NK-92 (cell line): ENCODE measurements around the gene NEDD4.
"Not testable (repeated sequence)": the region's sequence is repeated elsewhere in the genome, so short reads cannot be mapped to it uniquely, and the experiment has no call there.

Experiments
- DNase-seq: peaks from one replicate; lab custom pipeline; 2025; ENCODE audit not compliant: unreplicated experiment; lab: John Stamatoyannopoulos, UW

Gene NEDD4

DNA sequence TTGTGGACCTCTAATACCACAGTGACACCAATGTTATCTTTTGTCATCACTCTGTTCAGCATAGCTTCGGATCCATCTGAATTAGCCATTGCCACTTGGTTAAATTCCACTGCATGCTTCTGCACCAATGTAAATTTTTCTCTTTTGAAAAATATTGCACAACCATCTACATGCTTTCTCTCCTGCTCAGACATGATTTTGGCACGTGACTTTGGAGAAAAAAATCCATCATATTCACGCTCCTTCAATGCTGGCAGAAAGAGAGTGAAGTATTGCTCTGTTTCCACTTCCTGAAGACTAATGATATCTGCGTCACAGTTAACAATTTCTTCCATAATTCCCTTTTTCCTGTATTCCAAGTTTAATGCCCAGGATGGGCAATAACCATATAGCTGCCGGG, 13.0 kb upstream of the NEDD4 start:
- not testable (repeated sequence) for DNase-seq

- DNase-seq: not testable (repeated sequence)
Measured at GRCh38 chr15:56004281-56004680, 10.9 kb upstream of the NEDD4 start.

GRCh38 chr15:56003777-56004176, 10.4 kb upstream of the NEDD4 start:
- DNase-seq: not testable (repeated sequence)

GRCh38 chr15:56003277-56003676, 9.9 kb upstream of the NEDD4 start:
- DNase-seq: not testable (repeated sequence)

- DNase-seq: no peak
Measured at GRCh38 chr15:56001471-56002078, 8.2 kb upstream of the NEDD4 start.

- DNase-seq: no peak
Measured at GRCh38 chr15:55999658-56000057, 6.2 kb upstream of the NEDD4 start.

GRCh38 chr15:55998478-55998877, 5.1 kb upstream of the NEDD4 start:
- DNase-seq: no peak

DNA sequence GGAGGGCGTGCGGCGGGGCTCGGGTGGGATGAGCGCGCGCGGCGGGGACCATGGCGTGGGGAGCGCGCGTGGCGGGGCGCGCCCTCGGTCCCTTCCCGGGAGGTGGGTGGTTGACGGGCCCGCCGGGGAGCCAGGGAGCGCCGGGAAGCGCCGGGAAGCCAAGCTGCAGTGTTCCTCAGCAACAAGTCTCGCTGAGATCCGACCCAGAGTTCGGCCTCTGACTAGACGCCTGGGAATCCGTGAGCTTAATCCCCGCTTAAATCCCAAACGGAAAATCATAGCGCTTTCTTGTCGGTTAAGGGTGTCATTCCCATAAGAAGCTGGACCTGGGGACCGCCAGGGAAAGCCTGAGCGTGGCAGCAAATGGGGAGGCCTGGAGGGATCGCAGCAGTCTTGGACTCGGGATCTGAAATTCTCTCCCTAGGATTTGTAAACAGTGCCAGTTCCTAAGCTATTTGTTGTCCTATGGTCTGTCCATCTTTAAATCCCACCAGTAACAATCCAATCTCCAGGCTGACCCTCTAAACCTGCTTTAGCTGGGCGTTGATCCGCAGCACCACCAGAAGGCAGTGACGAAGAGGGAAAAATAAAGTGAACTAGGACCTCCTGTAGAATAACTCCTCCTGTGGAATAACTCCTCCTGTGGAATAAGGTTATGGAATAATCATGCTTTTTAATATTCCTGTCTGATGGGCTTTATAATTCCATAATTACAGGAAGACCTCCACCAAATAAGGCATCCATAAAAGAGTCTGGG, 570 bp upstream of the NEDD4 start:
- DNase-seq: no peak

- no peak for DNase-seq
Measured at GRCh38 chr15:55992769-55993110, 672 bp downstream of the NEDD4 start.

DNA sequence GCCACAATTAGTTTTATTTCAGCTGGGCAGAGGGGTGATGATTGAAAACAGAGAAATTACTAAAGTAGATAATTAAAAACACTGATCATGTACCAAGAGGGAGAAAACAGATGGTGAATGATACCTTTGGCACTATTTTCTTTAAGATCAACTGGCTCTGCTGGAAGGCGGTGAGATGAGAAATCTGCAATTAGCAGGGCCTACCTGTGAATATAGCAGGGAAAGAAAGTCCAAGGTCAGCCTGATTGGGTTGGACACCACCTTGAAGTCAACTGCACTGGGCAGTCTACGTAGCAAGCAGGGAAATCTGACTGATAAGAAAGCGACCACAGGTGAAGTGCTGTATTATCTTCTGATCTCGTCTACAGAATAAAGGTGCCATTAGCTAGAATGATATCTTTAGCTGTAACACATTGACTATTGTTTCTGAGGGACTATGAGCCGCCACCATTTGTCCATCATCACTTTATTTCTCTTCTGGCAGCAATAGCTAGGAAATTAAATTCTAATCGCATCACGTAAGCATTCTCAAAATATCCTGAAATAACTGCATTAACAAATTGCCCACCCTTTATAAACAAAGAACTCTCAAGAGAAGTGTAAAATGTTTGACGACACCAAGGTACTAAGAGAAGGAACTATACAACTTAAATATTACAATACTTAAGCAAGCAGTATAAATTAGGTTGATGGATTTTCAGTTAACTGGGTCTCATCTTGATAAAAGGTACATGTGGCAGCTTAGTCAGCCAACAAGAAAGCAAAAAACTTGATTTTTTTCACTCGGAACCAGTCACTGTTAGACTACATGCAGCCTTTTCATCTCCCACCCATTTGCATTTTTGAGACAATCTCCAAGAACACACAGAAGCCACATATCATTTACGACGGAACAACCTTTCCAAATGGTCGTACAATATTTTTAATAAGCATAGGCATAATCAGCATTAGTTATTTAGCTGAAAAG, 1.3 kb downstream of the NEDD4 start:
- DNase-seq: no peak

DNA sequence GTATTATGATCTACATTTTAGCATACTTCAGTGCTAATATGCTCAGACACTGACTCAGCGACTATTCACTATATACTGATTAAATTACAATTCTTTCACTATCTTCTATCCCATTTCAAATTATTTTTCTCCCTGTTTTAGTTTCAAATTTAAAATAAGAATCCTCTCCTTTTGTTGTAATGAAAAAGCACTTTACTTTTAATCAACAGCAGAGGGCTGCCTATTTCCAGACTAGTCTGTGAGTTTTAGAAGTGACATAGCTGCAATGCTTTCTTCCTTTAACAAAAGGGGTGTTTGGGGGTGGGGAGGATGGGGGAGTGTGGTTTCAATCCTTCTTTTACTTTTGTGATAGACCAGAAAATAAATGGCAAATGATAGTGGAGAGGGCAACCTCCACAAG, 2.4 kb downstream of the NEDD4 start:
- no peak for DNase-seq

DNA sequence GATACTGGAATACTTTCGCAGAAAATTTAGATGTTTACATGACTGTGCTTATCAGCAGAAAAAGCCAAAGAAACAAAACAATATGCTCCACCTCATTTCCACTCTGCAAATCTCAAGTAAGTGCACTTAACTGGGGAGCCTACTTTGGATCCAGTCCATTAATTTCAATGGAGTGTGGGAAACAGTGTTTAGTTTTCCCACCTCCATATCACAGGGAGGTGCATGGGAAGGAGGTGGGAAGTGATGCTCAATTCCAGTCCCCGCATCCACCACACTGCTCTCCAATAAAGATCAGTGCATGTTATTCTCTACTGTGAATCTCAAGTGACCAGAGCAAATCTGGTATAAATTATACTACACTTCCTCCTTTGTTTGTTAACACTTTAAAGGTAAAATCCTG, 2.9 kb downstream of the NEDD4 start:
- no peak for DNase-seq

DNA sequence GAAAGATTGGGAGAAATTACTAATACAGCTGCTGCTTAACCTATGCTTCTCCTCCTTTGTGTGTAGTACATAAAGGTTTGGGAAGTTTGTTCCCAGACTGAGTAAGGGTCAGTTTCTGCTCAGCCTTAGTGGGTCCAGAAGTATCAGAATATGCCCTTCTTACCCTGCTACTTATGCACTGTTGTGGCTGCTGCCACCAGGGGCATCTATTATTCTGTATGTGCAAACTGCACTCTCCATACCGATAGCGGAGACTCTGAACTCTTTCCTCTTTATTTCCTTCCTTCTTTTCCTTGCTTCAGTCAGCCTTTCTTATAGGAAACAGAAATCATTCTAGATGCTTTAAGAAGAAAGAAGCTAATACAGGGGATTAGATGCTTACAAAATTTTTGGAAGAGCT, 4.0 kb downstream of the NEDD4 start:
- DNase-seq: no peak

GRCh38 chr15:55981582-55982249, 11.7 kb downstream of the NEDD4 start:
- no peak for DNase-seq

GRCh38 chr15:55980511-55980910, 12.9 kb downstream of the NEDD4 start:
- no peak for DNase-seq

DNA sequence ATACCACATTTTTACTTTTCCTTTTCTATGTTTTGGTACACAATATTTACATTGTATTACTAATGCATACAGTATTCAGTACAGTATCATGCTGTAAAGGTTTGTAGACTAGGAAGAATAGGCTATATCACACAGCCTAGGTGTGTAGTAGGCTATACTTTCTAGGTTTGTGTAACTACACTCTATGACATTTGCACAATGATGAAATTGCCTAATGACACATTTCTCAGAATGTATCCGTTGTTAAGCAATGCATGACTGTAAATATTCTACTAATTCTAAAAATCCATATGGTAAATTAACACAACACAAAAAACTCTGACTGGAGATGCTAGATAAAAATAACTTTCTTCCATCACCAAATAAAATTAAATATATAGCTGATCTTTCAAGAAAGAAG, 16.2 kb downstream of the NEDD4 start:
- DNase-seq: no peak

DNA sequence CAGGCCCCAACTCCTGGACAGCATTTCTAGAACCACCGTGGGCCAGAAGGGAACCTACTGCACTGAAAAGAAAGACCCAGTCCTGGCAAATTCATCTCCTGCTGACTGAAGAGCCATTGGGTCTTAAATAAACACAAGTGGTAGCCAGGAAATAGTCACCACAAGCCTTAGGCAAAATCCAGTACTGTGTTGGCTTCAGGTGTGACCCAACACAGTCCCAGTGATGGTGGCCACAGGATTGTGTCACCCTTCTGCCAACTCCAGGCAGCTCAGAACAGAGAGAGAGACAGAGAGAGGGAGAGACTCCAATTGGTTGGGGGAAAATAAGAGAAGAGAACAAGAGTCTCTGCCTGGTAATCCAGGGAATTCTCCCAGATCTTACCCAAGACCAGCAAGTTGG, 23.1 kb downstream of the NEDD4 start:
- DNase-seq: no peak

DNA sequence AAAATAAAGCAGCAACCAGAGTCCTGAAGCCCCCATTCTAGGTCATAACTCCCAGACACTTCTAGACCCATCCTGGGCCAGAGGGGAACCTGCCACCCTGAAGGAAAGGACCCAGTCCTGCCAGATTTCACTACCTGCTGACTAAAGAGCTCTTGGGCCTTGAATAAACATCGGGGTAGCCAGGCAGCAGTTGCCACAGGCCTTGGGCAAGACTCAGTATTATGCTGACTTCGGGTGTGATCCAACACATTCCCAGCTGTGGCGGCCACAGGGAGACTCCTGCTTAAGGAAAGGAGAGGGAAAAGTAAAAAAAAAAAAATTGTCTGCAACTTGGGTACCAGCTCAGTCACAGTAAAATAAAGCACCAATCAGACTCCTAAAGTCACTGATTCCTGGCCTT, 23.8 kb downstream of the NEDD4 start:
- DNase-seq: no peak

DNA sequence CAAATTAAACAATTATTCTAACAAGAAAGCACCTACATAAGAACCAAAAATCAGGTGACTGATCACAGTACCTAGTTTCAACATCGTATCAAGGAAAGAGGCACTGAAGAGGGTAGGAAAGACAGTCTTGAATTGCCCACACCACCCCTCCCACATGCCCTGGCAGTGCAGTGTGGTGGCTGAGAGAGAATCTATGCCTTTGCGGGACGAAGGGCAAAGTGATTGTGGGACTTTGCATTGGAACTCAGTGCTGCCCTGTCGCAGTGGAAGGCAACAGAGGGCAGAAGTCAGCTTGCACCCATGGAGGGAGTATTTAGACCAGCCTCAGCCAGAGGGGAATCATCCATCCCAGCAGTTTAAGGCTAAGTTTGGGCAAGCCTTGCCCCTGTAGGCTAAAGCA, 24.5 kb downstream of the NEDD4 start:
- DNase-seq: no peak

DNA sequence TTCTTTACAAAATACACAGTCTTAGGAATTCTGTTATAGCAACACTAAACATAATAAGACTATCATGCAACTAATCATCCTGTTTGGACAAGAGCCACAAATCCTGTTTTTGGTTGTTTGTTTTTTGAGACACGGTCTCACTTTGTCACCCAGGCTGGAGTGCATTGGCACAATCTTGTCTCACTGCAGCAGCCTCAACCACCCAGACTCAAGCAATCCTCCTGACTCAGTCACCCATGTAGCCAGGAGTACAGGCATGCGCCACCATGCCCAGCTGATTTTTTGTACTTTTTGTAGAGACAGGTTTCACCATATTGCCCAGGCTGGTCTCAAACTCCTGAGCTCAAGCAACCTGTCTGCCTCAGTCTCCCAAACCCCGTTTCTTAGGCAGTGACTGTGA, 28.3 kb downstream of the NEDD4 start:
- no peak for DNase-seq

DNA sequence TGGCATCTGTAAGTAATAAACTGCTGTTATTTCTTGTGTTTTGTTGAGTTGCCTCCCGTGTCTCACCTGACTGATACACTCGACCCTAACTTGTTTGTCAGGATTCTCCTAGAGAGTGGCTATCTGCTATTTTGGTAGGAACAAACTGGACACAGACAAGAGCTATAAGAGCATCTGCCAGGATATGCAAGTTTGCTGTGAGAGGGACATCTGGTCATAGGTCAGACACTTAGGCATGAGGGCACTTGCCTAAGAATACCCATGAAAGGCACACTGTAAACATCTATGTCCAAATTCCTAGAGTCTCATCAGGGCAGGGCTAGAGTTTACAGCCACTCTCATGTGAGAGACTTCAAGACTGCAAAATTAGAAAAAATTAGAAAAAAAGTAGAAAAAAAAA, 32.5 kb downstream of the NEDD4 start:
- no peak for DNase-seq
